Loucy (cell line): Measurements from ENCODE around the gene FCER2.

Experiments used
- EZH2phosphoT487 ChIP-seq: fragments of 200-600 bp; IDR thresholded peaks from 2 replicates; pipeline ENCODE4 v1.6.1; 2018; ENCODE audit warnings: antibody characterized with exemption, mild to moderate bottlenecking, moderate library complexity, borderline replicate concordance
- TF ChIP-seq, protein P1 (sequence below): fragments of 200-600 bp; sonication (generic); conservative IDR thresholded peaks from 2 replicates; pipeline ENCODE4 v1.5.1; 2014; ENCODE audit warnings: mild to moderate bottlenecking, antibody characterized with exemption, low read length

DNA sequence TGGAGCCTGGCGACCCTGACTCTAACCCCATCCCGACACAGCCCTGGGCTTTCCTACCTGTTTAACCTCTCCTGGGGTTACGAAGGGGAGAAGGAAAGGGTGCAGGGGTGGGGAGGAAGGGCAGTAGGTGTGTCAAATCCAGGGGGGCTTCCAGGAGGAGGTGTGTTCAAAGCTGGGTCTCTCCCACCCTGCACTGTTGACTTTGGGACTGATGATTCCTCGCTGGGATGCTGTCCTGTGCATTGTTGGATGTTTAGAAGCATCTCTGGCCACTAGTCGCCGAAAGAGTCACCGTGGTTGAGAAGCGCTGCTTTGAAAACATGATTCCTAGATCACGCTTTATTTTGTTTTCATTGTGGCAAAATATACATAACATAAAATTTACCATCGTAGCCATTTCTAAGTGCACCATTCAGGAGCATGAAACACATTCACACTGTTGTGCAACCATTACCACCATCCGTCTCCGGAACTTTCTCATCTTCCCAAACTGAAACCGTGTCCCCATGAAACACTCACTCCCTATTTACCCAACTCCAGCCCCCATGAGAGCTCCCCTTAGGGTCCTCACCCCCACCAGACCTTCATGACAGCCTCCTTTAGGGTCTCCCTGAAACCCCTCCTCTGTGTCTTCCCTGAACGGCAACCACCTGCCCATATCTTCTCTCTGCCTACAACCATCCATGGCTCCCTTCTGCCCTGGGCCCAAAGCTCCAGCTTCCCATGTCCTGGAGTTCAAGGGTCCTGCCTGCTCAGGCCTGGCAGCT, 4.4 kb upstream of the FCER2 start:
- TF ChIP-seq, protein P1, sequence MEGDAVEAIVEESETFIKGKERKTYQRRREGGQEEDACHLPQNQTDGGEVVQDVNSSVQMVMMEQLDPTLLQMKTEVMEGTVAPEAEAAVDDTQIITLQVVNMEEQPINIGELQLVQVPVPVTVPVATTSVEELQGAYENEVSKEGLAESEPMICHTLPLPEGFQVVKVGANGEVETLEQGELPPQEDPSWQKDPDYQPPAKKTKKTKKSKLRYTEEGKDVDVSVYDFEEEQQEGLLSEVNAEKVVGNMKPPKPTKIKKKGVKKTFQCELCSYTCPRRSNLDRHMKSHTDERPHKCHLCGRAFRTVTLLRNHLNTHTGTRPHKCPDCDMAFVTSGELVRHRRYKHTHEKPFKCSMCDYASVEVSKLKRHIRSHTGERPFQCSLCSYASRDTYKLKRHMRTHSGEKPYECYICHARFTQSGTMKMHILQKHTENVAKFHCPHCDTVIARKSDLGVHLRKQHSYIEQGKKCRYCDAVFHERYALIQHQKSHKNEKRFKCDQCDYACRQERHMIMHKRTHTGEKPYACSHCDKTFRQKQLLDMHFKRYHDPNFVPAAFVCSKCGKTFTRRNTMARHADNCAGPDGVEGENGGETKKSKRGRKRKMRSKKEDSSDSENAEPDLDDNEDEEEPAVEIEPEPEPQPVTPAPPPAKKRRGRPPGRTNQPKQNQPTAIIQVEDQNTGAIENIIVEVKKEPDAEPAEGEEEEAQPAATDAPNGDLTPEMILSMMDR = no peak
- no peak for TF ChIP-seq EZH2phosphoT487
